HG03342 (cell line): ENCODE data around the gene NUTM2F.
"Not testable (repeated sequence)": the region's sequence is repeated elsewhere in the genome, so short reads cannot be mapped to it uniquely, and the experiment has no call there.

Source experiments
- ATAC-seq: cut with Tn5 transposase; IDR thresholded peaks from one replicate; pipeline ENCODE4 v1.9.1; 2021; ENCODE audit warnings: mild to moderate bottlenecking, moderate library complexity; ENCODE audit not compliant: unreplicated experiment

The NUTM2F gene

GRCh38 chr9:94328544-94328943, at the start of gene NUTM2F:
Gene NUTM2F, minus strand, starts transcription at chr9:94328644. Its CDS starts 21 bp downstream, at chr9:94328623.
- ATAC-seq: not testable (repeated sequence)

GRCh38 chr9:94375197-94375596, 46.8 kb upstream of the NUTM2F start:
- peak; percentile 56 for ATAC-seq

GRCh38 chr9:94374176-94375056, 46.0 kb upstream of the NUTM2F start:
- peak; percentile 86 for ATAC-seq

- not testable (repeated sequence) for ATAC-seq
These were observed 45.3 kb upstream of the NUTM2F start for GRCh38 chr9:94373779-94374175.

- not testable (repeated sequence) for ATAC-seq
These were observed 41.8 kb upstream of the NUTM2F start for GRCh38 chr9:94370266-94370665.

- not testable (repeated sequence) for ATAC-seq
These were observed 35.7 kb upstream of the NUTM2F start for GRCh38 chr9:94364093-94364614.

- not testable (repeated sequence) for ATAC-seq
These were observed 28.7 kb upstream of the NUTM2F start for GRCh38 chr9:94357158-94357557.

GRCh38 chr9:94351901-94352723, 23.7 kb upstream of the NUTM2F start:
- not testable (repeated sequence) for ATAC-seq

GRCh38 chr9:94348754-94349153, 20.3 kb upstream of the NUTM2F start:
- not testable (repeated sequence) for ATAC-seq

- ATAC-seq: not testable (repeated sequence)
These were observed 19.0 kb upstream of the NUTM2F start for GRCh38 chr9:94347451-94347850.

GRCh38 chr9:94341703-94342102, 13.3 kb upstream of the NUTM2F start:
- ATAC-seq: not testable (repeated sequence)

GRCh38 chr9:94340750-94341149, 12.3 kb upstream of the NUTM2F start:
- not testable (repeated sequence) for ATAC-seq

- not testable (repeated sequence) for ATAC-seq
These were observed 11.2 kb upstream of the NUTM2F start for GRCh38 chr9:94339657-94340056.

- not testable (repeated sequence) for ATAC-seq
These were observed 10.3 kb upstream of the NUTM2F start for GRCh38 chr9:94338723-94339122.

GRCh38 chr9:94336445-94336844, 8.0 kb upstream of the NUTM2F start:
- ATAC-seq: not testable (repeated sequence)

GRCh38 chr9:94325583-94325982, 2.9 kb downstream of the NUTM2F start:
- not testable (repeated sequence) for ATAC-seq

- not testable (repeated sequence) for ATAC-seq
These were observed 5.2 kb downstream of the NUTM2F start for GRCh38 chr9:94323153-94323798.

- ATAC-seq: not testable (repeated sequence)
These were observed 6.0 kb downstream of the NUTM2F start for GRCh38 chr9:94322342-94322940.

- ATAC-seq: not testable (repeated sequence)
These were observed 10.3 kb downstream of the NUTM2F start for GRCh38 chr9:94317949-94318657.

GRCh38 chr9:94316236-94316635, 12.2 kb downstream of the NUTM2F start:
- not testable (repeated sequence) for ATAC-seq
